Stimulated activated CD4-positive, alpha-beta T cell treated with anti-CD3 and anti-CD28 coated beads, Interleukin-2, amount 100 ng/mL, for 4 hours (primary cell): ENCODE results near the gene MRPS10.

Experiments
- DNase-seq: peaks from one replicate; pipeline ENCODE4 v3.0.0-alpha.2; 2020; ENCODE audit warnings: low read depth

Gene MRPS10

GRCh38 chr6:42217519-42218367, at the start of gene MRPS10:
TSS of gene MRPS10 (minus strand) at chr6:42217861. CDS start at chr6:42217849, 12 bp downstream.
- peak; percentile 85 for DNase-seq

- DNase-seq, result no peak
Observed at GRCh38 chr6:42266538-42266937, 48.9 kb upstream of the MRPS10 start.

GRCh38 chr6:42264852-42265390, 47.3 kb upstream of the MRPS10 start:
- DNase-seq, result no peak

- DNase-seq, result no peak
Observed at GRCh38 chr6:42264162-42264851, 46.6 kb upstream of the MRPS10 start.

- no peak for DNase-seq
Observed at GRCh38 chr6:42263165-42263728, 45.6 kb upstream of the MRPS10 start.

- no peak for DNase-seq
Observed at GRCh38 chr6:42260972-42261371, 43.3 kb upstream of the MRPS10 start.

GRCh38 chr6:42260396-42260888, 42.8 kb upstream of the MRPS10 start:
- no peak for DNase-seq

GRCh38 chr6:42259841-42260395, 42.3 kb upstream of the MRPS10 start:
- no peak for DNase-seq

- no peak for DNase-seq
Observed at GRCh38 chr6:42259286-42259685, 41.6 kb upstream of the MRPS10 start.

- no peak for DNase-seq
Observed at GRCh38 chr6:42257614-42258013, 40.0 kb upstream of the MRPS10 start.

- no peak for DNase-seq
Observed at GRCh38 chr6:42257063-42257462, 39.4 kb upstream of the MRPS10 start.

GRCh38 chr6:42255050-42255449, 37.4 kb upstream of the MRPS10 start:
- DNase-seq, result no peak

- no peak for DNase-seq
Observed at GRCh38 chr6:42254505-42254904, 36.8 kb upstream of the MRPS10 start.

- no peak for DNase-seq
Observed at GRCh38 chr6:42251911-42252637, 34.4 kb upstream of the MRPS10 start.

- DNase-seq, result no peak
Observed at GRCh38 chr6:42251500-42251899, 33.8 kb upstream of the MRPS10 start.

GRCh38 chr6:42250274-42250931, 32.7 kb upstream of the MRPS10 start:
- DNase-seq, result no peak

- DNase-seq, result no peak
Observed at GRCh38 chr6:42249279-42249678, 31.6 kb upstream of the MRPS10 start.

GRCh38 chr6:42243046-42243445, 25.4 kb upstream of the MRPS10 start:
- DNase-seq, result no peak

- no peak for DNase-seq
Observed at GRCh38 chr6:42241915-42242314, 24.3 kb upstream of the MRPS10 start.

GRCh38 chr6:42239736-42240375, 22.2 kb upstream of the MRPS10 start:
- no peak for DNase-seq

GRCh38 chr6:42239333-42239732, 21.7 kb upstream of the MRPS10 start:
- DNase-seq, result no peak
